ENCODE data around the gene TSHZ2. TPM values are rescaled to one million over a fixed set of nuclear protein-coding genes. Genes with fewer than 3 reads are reported as not detected.

TSHZ2 gene
- polyA plus RNA-seq, 5 donors = 9.5 to 15.8 (median 15.1) TPM

DNA sequence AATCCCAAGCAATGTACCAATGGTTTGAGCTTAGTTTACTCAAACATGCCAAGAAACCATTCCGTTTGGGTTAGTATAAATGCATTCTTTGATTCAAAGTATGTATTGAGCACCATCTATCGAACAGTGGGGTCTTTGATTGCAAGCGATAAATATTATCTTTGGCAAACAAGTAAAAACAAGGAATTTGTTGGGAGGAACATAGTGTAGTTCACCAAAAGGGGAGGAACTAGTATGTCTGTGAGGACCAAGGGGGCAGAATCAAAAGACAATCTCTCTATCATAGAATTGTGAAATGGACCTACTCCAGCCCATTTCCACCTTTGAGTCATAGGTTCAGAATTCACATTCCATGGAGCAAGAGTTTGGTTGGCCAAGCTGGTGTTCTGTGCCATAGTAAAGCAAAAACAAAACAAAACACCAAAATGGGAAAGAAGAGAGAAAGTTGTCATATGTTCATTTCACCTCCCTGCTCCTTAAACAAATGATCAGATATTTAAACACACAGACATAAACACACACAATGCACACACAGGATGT is 266.0 kb downstream of the TSHZ2 start:
- DNase-seq = no peak

DNA sequence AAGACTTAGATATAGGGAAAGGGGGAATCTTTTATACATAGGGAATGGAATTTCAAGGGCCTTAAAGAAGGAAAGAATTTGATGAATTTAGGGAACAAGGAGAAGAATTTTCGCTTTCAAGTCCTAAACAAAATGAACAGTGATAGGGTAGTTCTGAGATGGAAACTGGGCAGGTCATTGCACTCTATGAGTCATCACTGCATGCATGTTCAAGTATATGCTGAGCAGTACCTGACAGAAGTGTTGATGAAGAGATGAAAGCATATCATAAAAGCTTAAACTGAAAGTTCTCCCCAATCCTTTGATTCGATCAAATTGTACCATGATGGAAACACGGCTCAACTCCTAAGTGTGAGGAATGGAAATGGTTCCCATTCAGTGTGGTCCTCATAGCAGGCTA is 271.0 kb downstream of the TSHZ2 start:
- no peak for DNase-seq

DNA sequence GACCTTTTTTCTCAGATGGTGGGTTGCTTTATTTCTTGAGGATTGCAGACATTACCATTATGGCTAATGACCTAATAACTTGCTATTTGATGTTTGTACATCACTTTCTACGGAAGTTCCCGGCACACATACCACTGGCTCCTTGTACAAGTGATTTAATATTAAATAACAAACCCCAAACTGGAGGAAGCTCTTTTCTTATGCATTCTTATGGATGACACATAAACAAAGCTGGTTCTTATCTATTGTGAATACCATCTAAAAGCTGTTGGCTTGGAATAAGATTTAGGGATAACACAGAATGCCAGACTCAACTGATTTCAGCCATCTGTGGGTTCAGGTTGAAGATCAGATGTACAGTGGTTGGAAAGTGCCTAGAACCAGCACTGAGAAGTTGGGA is 272.6 kb downstream of the TSHZ2 start:
- no peak for DNase-seq

GRCh38 chr20:53245574-53245973 is 273.4 kb downstream of the TSHZ2 start:
- no peak for DNase-seq

GRCh38 chr20:53247468-53248103 is 275.4 kb downstream of the TSHZ2 start:
- no peak for DNase-seq

- no peak for DNase-seq
Observed at GRCh38 chr20:53250456-53250855, 278.3 kb downstream of the TSHZ2 start.

GRCh38 chr20:53252002-53252401 is 279.8 kb downstream of the TSHZ2 start:
- no peak for DNase-seq

DNA sequence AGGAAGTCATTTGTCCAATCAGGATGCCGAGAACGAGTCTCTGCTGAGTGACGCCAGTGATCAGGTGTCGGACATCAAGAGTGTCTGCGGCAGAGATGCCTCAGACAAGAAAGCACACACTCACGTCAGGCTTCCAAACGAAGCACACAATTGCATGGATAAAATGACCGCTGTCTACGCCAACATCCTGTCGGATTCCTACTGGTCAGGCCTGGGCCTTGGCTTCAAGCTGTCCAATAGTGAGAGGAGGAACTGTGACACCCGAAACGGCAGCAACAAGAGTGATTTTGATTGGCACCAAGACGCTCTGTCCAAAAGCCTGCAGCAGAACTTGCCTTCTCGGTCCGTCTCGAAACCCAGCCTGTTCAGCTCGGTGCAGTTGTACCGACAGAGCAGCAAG is 281.5 kb downstream of the TSHZ2 start:
- DNase-seq = no peak

DNA sequence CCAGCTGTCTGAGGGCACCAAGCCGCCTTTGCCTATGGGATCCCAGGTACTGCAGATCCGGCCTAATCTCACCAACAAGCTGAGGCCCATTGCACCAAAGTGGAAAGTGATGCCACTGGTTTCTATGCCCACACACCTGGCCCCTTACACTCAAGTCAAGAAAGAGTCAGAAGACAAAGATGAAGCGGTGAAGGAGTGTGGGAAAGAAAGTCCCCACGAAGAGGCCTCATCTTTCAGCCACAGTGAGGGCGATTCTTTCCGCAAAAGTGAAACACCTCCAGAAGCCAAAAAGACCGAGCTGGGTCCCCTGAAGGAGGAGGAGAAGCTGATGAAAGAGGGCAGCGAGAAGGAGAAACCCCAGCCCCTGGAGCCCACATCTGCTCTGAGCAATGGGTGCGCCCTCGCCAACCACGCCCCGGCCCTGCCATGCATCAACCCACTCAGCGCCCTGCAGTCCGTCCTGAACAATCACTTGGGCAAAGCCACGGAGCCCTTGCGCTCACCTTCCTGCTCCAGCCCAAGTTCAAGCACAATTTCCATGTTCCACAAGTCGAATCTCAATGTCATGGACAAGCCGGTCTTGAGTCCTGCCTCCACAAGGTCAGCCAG is 283.0 kb downstream of the TSHZ2 start:
- DNase-seq = no peak

GRCh38 chr20:53258741-53259140 is 286.6 kb downstream of the TSHZ2 start:
- no peak for DNase-seq

GRCh38 chr20:53260168-53260567 is 288.0 kb downstream of the TSHZ2 start:
- DNase-seq = no peak

GRCh38 chr20:53260591-53260990 is 288.4 kb downstream of the TSHZ2 start:
- no peak for DNase-seq

- no peak for DNase-seq
Observed at GRCh38 chr20:53262365-53262764, 290.2 kb downstream of the TSHZ2 start.

- no peak for DNase-seq
Observed at GRCh38 chr20:53263554-53264438, 291.6 kb downstream of the TSHZ2 start.

DNA sequence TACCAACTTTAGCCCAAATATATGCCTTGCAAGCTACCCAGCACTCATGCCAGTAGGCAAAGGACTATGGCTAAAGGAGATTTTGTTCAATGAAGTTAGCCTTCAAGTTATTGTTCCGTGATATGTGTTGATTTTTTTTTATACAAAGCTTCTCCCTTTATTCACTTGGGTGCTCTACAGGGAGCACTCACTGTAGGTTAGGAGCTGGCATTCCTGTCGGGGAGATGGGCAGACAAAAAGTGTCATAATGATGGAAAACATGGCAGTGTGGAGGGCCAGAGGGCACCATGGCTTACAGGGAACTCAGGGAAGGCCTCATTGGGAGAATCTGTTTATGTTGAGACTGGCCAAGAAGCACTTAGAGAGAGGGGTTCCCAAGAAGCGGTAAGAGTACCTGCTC is 292.4 kb downstream of the TSHZ2 start:
- DNase-seq = no peak

- DNase-seq = no peak
Observed at GRCh38 chr20:53265304-53265875, 293.2 kb downstream of the TSHZ2 start.

GRCh38 chr20:53269380-53269779 is 297.2 kb downstream of the TSHZ2 start:
- no peak for DNase-seq

DNA sequence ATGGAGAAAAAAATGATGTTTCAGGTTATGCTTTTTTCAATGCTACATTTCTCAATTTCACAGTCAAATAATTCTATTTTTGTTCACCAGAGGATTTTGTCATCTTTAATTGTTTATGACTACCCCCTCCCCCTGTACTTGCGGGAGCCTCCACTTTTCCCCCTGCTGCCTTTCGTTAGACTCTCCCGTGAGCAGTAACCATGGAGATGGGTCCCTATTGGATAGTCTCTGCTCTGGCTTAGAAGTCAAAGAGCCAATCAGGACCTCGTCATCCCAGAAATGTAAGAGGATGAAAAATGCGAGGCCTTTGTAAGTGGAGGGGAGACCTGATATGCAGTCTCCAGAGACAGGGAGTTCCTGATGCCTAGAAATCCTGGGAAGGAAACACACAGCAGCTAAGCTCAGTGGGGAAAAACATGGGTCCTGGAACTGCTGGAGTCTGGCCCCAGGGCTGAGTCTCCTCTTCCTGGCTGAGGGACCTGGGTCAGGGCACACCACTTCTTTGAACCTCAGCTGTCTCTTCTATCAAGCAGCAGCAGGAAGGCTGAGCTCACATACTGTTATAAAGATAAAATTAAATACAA is 298.7 kb downstream of the TSHZ2 start:
- no peak for DNase-seq

- no peak for DNase-seq
Observed at GRCh38 chr20:53274365-53274764, 302.2 kb downstream of the TSHZ2 start.

GRCh38 chr20:53274807-53275206 is 302.6 kb downstream of the TSHZ2 start:
- DNase-seq = no peak

GRCh38 chr20:53276143-53276542 is 304.0 kb downstream of the TSHZ2 start:
- DNase-seq = no peak

DNA sequence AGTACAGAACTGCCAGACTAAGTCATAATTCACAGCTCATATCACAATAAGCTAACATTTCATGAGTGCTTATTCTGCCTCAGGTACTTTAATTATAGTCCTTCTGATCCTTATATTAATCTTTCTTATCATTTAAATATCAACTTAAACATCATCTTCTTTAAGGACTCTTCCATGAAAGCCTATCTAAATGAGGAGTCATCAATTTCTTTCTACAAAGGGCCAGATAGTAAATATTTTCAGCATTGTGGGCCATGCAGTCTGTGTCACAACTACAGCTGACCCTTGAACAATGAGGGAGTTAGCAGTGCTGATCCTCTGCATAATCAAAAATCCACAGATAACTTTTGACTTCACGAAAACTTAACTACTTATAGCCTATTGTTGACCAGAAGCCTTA is 306.4 kb downstream of the TSHZ2 start:
- DNase-seq = no peak
